ENCODE measurements around the gene PRSS53.
"Not testable (repeated sequence)": the region's sequence is repeated elsewhere in the genome, so short reads cannot be mapped to it uniquely, and the experiment has no call there.

The PRSS53 gene

DNA sequence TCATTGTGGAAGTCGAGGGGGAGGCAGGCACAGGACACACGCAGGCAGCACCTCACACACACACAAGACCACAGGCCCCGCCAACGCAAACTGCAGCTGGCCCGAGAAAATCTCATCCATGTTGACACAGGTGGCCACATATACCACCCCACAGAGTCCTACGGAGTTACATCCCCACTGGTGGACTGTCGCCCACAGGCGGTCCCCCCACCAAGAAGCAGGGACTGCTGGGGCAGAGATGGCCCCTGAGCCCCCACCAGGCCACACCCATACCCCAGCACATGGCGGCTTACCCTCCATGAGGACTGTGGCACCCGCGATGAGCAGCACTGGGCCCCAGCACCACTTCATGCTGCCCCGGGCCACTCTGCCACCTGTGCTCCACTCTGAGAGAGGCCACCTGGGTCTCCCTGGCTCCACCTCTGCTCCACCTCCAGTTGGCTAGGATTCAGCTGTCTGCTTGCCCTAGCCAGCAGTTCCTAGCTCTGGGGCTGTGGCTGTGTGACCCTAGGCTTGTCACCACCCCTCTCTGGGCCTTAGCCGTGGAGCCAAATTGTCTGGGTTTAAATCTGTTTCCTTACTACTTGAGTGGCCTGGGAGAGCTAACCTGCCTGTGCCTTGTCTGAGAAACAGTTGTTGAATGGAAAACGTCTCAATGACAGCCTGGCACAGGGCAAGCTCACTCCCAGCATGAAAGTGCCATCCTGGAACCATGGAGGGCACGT is at the start of gene PRSS53:
Gene PRSS53 (minus strand): TSS at position 485 of the 725 bp plus-strand sequence. CDS start 134 bp downstream, at position 351.
- H3K9me3 Mint-ChIP-seq: no peaks in the 10 kb centered on the region
- H3K27me3 Mint-ChIP-seq: no peaks in the 10 kb centered on the region
- no peak within 1 kb of the TSS for H3K27ac Mint-ChIP-seq
- no peak for ATAC-seq
- peaks cover 8% of the 10 kb centered on the region for H3K36me3 Mint-ChIP-seq
- peaks cover 5% of the 10 kb centered on the region for H3K4me1 Mint-ChIP-seq
- no peak within 1 kb of the TSS for H3K4me3 Mint-ChIP-seq

DNA sequence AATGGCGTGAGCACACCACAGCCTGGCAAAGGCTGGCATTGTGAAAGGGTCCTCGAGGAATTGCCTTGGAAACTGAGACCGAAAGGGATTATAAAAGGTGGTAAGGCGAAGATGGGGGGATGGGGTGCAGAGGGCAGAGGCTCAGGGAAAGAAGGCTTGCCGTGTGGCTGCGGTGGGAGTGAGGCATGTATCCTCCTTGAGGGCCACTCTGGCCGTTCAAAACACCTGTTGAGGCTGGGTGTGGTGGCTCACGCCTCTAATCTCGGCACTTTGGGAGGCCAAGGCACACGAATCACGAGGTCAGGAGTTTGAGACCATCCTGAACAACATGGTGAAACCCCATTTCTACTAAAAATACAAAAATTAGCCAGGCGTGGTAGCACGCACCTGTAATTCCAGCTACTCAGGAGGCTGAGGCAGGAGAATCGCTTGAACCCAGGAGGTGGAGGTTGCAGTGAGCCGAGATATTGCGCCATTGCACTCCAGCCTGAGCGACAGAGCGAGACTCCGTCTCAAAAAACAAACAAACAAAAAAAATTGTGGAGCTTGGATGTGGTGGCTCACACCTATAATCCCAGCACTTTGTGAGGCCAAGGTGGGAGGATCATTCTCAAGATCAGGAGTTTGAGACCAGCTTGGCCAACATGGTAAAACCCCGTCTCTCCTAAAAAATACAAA is 48.2 kb upstream of the PRSS53 start:
- not testable (repeated sequence) for H3K27ac Mint-ChIP-seq, H3K36me3 Mint-ChIP-seq, H3K9me3 Mint-ChIP-seq, H3K4me1 Mint-ChIP-seq, H3K4me3 Mint-ChIP-seq, ATAC-seq, H3K27me3 Mint-ChIP-seq

DNA sequence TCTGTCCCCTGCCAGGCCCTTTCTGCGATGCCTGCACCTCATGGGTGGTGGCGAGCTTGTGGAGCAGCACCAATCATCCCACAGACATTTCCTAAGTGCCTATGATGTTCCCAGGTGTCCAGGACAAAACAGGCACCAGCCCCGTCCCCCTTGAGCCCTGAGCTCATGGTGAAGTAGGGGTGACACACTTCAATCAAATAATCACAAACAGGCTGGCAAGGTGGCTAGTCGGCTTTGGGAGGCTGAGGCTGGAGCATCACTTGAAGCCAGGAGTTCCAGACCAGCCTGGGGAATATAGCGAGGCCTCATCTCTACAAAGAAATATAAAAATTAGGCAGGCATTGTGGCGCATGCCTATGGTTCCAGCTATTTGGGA is 47.5 kb upstream of the PRSS53 start:
- H3K4me3 Mint-ChIP-seq: no peak overlapping the region
- peaks cover 7% of the 10 kb centered on the region for H3K36me3 Mint-ChIP-seq
- H3K27ac Mint-ChIP-seq: no peak overlapping the region
- no peaks in the 10 kb centered on the region for H3K9me3 Mint-ChIP-seq
- H3K4me1 Mint-ChIP-seq: no peaks in the 10 kb centered on the region
- ATAC-seq: no peak
- H3K27me3 Mint-ChIP-seq: no peaks in the 10 kb centered on the region

DNA sequence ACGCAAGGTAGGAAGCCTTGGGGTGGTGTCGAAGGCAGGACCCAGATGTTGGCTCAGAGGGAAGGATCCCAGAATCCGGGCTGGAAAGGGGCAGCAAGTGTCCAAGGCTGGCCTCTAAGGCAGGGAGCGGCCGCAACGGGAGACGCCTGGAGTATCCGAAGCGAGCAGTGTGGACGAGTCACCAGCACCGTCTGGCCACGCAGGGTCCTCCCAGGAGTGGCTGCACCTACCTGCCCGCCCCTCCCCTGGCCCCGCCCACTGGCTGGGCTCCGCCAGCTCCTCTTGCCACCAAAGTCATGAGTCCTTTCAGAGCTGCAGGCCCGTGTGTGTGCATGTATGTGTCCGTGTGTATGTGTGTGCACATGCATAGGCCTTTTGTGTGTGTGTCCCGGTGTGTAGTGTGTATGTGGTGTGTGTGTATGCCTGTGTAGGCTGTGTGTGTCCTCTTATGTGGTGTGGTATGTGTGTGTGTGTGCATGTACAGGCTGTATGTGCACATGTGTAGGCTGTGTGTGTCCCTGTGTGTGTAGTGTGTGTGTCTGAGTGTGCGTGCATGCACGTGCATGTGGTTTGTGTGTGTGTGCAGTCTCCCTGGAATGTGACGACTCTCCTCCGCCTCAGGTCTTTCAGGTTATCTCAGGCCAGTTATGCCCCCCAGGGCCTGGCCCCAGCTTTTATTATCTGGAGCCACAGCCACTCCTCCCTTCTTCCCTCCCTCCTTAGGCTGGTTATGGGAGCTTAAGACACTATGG is 47.0 kb upstream of the PRSS53 start, which contains the start of gene PRSS8:
Gene PRSS8 (minus strand): TSS at position 193 of the 752 bp plus-strand sequence. CDS start 229 bp downstream, outside the sequence.
- H3K27ac Mint-ChIP-seq: no peak within 1 kb of the TSS
- no peak for ATAC-seq
- H3K36me3 Mint-ChIP-seq: peaks cover 13% of the 10 kb centered on the region
- no peaks in the 10 kb centered on the region for H3K27me3 Mint-ChIP-seq
- H3K4me1 Mint-ChIP-seq: no peaks in the 10 kb centered on the region
- no peaks in the 10 kb centered on the region for H3K9me3 Mint-ChIP-seq
- H3K4me3 Mint-ChIP-seq: no peak within 1 kb of the TSS

DNA sequence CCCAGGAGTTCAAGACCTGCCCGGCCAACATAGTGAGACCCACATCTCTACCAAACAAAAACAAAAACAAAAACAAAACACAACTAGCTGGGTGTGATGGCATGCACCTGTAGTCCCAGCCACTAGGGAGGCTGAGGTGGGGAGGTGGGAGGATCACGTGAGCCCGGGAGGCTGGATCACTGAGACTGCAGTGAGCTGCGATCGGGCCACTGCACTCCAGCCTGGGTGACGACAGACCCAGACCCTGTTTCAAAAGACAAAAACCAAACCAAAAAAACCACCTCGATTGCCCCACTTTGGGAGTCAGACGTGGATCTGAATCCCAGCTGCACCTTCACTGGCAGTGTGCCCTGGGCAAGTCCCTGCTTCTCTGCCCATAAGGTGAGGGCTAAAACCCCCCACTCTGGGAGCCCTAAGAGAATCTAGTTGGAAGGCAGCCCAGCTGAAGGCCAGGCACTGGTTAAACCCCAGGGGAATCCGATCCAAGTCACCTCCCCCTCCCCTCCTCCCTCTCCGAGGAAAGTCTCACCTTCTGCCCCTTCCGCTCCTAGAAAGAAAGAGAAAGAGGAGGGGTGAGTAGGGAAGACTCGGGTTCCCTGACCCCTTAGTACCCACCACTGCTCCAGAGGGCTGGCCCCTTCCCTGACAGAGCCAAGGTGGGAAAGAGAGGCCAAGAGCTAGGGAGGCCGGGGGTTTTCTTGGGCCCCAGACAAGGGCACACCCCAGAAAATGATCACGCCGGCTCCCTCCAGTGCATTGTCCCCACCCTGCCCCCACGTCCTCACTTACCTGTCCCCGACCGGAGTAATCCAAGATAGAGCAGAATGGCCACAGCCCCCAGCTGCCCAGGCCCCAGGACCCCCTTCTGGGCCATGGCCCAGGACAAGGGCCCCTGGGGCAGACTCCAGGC is 46.1 kb upstream of the PRSS53 start:
- Mint-ChIP-seq H3K27me3 (no peaks in the 10 kb centered on the region), H3K4me1 (no peaks in the 10 kb centered on the region), H3K27ac (no peak overlapping the region), H3K9me3 (no peaks in the 10 kb centered on the region), H3K4me3 (no peak overlapping the region), H3K36me3 (peaks cover 19% of the 10 kb centered on the region)
- no peak for ATAC-seq

DNA sequence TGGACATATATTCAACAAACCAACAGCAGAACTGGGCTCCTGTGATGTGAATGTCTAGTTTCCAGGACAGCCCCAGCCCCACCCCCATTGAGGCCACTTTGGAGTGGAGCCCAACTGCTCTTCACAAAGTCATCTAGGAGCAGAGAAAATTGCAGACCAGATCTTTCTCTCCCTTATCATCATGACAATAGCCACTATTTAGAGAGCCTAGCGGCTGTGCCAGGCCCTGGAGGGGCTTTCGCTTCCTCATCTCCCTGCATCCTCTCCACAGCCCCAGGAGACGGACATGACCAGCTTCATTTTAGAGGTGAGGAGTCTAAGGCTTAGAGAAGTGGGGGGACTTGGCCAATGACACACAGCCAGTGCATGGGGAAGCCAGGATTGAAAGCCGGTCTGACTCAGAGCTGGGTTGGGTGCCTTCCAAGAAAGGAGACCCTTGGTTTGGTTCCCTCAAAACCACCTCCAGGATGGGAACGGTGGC is 45.4 kb upstream of the PRSS53 start:
- H3K36me3 Mint-ChIP-seq: peaks cover 19% of the 10 kb centered on the region

DNA sequence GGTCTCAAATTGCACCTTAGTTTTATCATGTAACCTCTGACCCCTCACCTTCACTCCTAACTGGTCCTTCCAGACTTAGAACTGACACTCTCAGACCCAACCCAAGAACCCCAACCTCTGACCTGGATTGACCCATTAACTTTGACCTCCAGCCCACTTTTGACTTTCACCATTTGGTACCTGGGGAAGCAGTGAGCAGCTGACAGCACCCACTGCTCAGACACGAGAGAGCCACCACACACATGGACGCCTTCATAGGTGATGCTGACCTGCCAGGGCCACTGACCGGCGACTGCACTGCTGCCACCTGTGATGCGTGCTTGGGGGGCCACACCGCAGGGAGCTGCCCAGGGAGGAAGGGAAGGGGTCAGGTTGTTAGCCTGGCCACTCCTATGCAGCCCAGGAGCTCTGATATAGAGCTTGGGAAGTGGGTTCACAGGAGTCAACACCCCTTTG is 44.3 kb upstream of the PRSS53 start:
- Mint-ChIP-seq H3K27ac (no peak overlapping the region), H3K4me1 (no peaks in the 10 kb centered on the region), H3K27me3 (no peaks in the 10 kb centered on the region)

More for the DNA sequence above, 45.4 kb upstream of the PRSS53 start:
- no peak for ATAC-seq
- Mint-ChIP-seq H3K9me3 (no peaks in the 10 kb centered on the region), H3K4me3 (no peak overlapping the region), H3K4me1 (no peaks in the 10 kb centered on the region), H3K27me3 (no peaks in the 10 kb centered on the region), H3K27ac (no peak overlapping the region)

DNA sequence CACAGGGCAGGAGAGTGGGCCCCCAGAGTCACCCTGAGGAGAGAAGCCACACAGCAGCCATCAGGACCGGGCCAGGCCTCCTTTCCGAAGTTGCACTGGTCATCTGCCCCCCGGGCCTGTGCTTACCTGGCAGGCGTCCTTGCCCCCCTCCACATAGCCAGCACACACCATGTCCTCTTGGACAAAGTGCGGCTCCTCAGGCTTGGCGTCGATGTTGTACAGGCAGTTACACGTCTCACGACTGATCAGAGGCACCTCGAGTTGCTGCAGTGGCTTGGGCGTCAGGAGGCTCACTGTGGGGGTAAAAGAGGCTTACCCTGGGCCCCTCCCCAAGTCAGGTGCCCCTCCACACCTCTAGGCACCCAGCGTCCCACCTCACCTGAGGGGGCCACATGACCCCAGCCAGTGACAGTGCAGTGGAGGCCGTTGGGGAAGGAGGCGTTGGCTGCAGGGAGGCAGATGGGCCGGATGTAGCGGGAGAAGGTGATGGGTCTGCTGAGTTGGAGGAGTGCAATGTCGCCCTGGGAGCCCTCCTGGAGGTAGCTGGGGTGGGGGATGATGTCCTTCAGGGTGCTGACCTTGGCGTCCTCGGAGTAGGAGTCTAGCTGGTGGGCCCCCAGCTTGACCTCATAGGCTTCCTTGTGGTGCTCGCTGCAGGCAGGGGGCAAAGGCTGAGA is 43.7 kb upstream of the PRSS53 start:
- ATAC-seq: no peak
- Mint-ChIP-seq H3K27me3 (no peaks in the 10 kb centered on the region), H3K36me3 (peaks cover 26% of the 10 kb centered on the region), H3K4me1 (no peaks in the 10 kb centered on the region), H3K27ac (no peak overlapping the region), H3K4me3 (no peak overlapping the region), H3K9me3 (no peaks in the 10 kb centered on the region)

More for the DNA sequence above, 44.3 kb upstream of the PRSS53 start:
- Mint-ChIP-seq H3K9me3 (no peaks in the 10 kb centered on the region), H3K4me3 (no peak overlapping the region), H3K36me3 (peaks cover 19% of the 10 kb centered on the region)
- ATAC-seq: no peak

DNA sequence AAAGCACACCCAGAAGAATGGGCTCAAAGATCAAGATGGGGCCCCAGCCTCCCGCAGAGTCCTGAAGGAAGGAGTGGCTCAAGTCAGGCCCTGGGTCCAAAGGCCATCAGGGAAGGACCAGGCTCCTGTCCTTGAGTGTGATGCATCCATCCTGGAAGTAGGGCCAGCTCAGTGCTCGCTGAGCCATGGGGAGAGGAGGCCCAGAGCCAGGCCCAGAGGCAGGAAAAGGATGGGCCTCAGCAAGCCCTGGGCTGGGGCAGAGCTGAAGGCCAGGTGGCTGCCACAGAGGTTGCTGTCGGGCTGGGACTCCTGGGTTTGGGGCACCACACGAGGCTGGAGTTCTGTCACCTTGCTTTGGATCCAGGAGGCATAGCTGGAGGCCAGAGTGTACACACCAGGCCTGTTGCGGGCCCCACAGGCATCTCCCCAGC is 43.1 kb upstream of the PRSS53 start:
- Mint-ChIP-seq H3K4me1 (no peaks in the 10 kb centered on the region), H3K4me3 (no peak overlapping the region), H3K36me3 (peaks cover 27% of the 10 kb centered on the region), H3K27ac (no peak overlapping the region), H3K9me3 (no peaks in the 10 kb centered on the region), H3K27me3 (no peaks in the 10 kb centered on the region)
- no peak for ATAC-seq

DNA sequence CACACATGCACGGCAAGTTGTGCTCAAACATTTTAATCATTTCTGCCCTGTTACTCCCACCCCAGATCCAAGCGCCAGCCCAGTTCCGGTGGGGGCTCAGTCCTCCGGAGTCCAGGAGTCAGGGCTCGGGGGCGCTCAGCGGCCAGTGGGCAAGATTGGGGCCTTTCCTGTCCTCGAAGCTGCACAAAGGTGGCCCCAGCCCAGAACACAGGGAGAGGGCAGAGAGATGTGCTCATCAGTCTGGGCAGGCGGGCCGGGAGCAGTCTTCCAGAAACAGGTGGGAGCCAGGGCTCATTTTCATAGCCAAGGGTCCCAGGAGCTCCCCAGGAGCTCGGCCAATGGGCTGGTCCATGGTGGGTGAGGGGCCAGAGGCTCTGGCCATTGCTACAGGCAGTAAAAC is 42.7 kb upstream of the PRSS53 start:
- no peaks in the 10 kb centered on the region for H3K9me3 Mint-ChIP-seq
- no peaks in the 10 kb centered on the region for H3K27me3 Mint-ChIP-seq
- H3K4me3 Mint-ChIP-seq: no peak overlapping the region
- no peak for ATAC-seq
- H3K36me3 Mint-ChIP-seq: peaks cover 28% of the 10 kb centered on the region
- no peak overlapping the region for H3K27ac Mint-ChIP-seq
- H3K4me1 Mint-ChIP-seq: no peaks in the 10 kb centered on the region

DNA sequence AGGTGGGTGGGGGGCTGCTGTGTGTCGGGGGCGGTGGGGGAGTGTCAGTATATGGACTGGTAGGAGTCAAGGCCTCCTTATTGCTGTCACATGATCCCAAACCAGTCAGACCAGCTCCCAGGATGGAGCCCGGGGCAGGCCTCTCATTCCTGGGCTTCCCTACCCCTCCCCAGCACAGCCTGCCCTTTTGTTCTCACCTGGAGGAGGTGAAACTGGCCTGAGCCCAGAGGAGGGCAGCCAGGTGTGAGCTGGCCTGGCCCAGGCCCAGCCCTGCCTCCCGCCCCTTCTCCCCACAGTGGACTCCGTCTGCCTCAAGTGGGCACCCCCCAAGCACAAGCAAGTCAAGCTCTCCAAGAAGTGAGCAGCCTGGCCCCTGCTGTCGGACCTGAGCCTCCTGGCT is 42.2 kb upstream of the PRSS53 start:
- Mint-ChIP-seq H3K27ac (no peak overlapping the region), H3K9me3 (no peaks in the 10 kb centered on the region), H3K4me3 (no peak overlapping the region), H3K4me1 (peaks cover 4% of the 10 kb centered on the region), H3K27me3 (no peaks in the 10 kb centered on the region), H3K36me3 (peaks cover 33% of the 10 kb centered on the region)
- ATAC-seq: no peak

DNA sequence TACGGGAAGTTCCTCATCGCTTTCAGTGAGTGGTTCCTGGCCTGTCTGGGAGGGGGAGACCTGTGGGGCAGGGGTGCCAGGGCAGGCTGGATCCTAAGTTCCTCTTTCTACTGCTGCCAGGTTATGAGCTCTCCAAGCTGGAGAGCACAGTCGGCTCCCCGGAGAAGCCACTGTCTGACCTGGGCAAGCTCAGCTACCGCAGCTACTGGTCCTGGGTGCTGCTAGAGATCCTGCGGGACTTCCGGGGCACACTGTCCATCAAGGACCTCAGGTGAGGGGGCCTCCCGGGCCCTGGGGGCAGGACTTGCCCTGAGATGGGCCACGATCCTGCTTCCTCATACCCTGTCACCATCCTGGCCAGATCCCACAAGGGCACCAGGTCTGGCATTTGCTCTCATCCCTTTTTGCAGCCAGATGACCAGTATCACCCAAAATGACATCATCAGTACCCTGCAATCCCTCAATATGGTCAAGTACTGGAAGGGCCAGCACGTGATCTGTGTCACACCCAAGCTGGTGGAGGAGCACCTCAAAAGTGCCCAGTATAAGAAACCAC is 41.7 kb upstream of the PRSS53 start:
- Mint-ChIP-seq H3K36me3 (peaks cover 37% of the 10 kb centered on the region), H3K27ac (no peak overlapping the region), H3K4me3 (no peak overlapping the region), H3K27me3 (no peaks in the 10 kb centered on the region), H3K4me1 (peaks cover 7% of the 10 kb centered on the region), H3K9me3 (no peaks in the 10 kb centered on the region)
- ATAC-seq: no peak

DNA sequence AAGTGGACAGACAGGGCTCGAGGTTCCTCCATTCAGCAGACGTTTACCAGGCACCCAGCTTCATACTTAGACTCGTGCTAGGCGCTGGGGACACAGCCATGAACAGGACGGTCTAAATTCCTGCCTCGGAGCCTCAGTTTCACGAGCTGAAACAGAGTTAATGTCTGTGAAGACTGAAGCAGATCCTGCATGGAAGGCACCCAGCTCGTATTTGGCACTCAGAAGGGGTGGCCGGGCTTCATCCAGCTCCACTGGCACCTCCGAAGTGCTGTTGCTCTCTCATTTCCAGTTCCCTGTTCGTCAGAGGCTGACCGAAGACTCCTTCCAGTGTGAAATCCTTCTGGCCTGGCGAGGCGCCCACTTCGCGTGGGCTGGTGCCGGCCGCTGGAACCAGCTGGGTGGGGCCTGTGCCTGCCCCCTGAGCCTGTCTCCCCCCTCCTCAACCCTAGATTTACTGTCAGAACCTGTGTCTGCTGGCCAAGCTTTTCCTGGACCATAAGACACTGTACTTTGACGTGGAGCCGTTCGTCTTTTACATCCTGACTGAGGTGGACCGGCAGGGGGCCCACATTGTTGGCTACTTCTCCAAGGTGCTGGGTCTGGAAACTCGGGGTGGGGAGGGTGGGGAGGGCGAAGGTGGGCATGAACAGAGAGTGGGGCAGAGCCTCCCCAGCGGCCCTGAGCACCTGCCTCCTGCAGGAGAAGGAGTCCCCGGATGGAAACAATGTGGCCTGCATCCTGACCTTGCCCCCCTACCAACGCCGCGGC is 41.0 kb upstream of the PRSS53 start:
- Mint-ChIP-seq H3K9me3 (no peaks in the 10 kb centered on the region), H3K4me1 (peaks cover 7% of the 10 kb centered on the region), H3K27ac (no peak overlapping the region), H3K4me3 (no peak overlapping the region), H3K36me3 (peaks cover 37% of the 10 kb centered on the region), H3K27me3 (no peaks in the 10 kb centered on the region)
- ATAC-seq: no peak
